Osteoblast (primary cell): Measurements from ENCODE around the gene ASB18. TPM values are rescaled to one million over a fixed set of nuclear protein-coding genes. Genes with fewer than 3 reads are reported as not detected.
A peak's percentile ranks its signal among the peaks of the same experiment; 100 is the strongest.

Experiments used
- DNase-seq: peaks from one replicate; pipeline ENCODE4 v3.0.0; 2011; ENCODE audit warnings: low spot score, mixed read lengths; ENCODE audit not compliant: insufficient read length; ENCODE audit errors: missing footprints
- H2AFZ ChIP-seq: 2 replicates; pipeline ENCODE4 v1.6.0; 2011; ENCODE audit warnings: mild to moderate bottlenecking, low read length
- H3K27ac ChIP-seq: 2 replicates; pipeline ENCODE4 v1.5.1; 2011; ENCODE audit warnings: mild to moderate bottlenecking, low read depth, low read length, moderate library complexity
- H3K27me3 ChIP-seq: 2 replicates; pipeline ENCODE4 v1.6.0; 2012; ENCODE audit warnings: mild to moderate bottlenecking, control low read depth, inconsistent platforms, low read length, moderate library complexity; ENCODE audit not compliant: insufficient read depth
- H3K36me3 ChIP-seq: 2 replicates; pipeline ENCODE4 v1.5.1; 2011; ENCODE audit warnings: mild to moderate bottlenecking, low read length, control low read depth, moderate library complexity; ENCODE audit not compliant: insufficient read depth
- H3K4me1 ChIP-seq: 2 replicates; pipeline ENCODE4 v1.5.1; 2011; ENCODE audit warnings: mild to moderate bottlenecking, low read length, control low read depth, moderate library complexity; ENCODE audit not compliant: insufficient read depth
- H3K4me2 ChIP-seq: 2 replicates; pipeline ENCODE4 v1.6.0; 2011; ENCODE audit warnings: mild to moderate bottlenecking, low read length; ENCODE audit not compliant: insufficient read depth
- H3K4me3 ChIP-seq: fragments of 200-600 bp; sonication (generic); 3 replicates; pipeline ENCODE4 v1.5.1; 2012; ENCODE audit warnings: mild to moderate bottlenecking, low read length, inconsistent platforms; ENCODE audit not compliant: insufficient read depth
- H3K79me2 ChIP-seq: 2 replicates; pipeline ENCODE4 v1.6.0; 2012; ENCODE audit warnings: mild to moderate bottlenecking, low read length, control low read depth, inconsistent platforms; ENCODE audit not compliant: insufficient read depth
- H3K9me3 ChIP-seq: 2 replicates; pipeline ENCODE4 v1.5.1; 2011; ENCODE audit warnings: low read depth, low read length, control low read depth
- H4K20me1 ChIP-seq: 2 replicates; pipeline ENCODE4 v1.6.0; 2012; ENCODE audit warnings: mild to moderate bottlenecking, low read length, control low read depth; ENCODE audit not compliant: insufficient read depth
- total RNA-seq: library from RNA; depleted of rRNA; stranded (reverse); fragments of >200 nt; gene quantifications from 2 replicates; pipeline ENCODE4 v1.2.3, GENCODE V29; 2012
- TF ChIP-seq, protein P1 (sequence below): IDR thresholded peaks from 2 replicates; pipeline ENCODE4 v1.5.1; 2011; ENCODE audit warnings: mild to moderate bottlenecking, low read depth, low read length, moderate library complexity; ENCODE audit errors: extremely low read depth

Gene ASB18
- total RNA-seq, 1 donor: not detected

DNA sequence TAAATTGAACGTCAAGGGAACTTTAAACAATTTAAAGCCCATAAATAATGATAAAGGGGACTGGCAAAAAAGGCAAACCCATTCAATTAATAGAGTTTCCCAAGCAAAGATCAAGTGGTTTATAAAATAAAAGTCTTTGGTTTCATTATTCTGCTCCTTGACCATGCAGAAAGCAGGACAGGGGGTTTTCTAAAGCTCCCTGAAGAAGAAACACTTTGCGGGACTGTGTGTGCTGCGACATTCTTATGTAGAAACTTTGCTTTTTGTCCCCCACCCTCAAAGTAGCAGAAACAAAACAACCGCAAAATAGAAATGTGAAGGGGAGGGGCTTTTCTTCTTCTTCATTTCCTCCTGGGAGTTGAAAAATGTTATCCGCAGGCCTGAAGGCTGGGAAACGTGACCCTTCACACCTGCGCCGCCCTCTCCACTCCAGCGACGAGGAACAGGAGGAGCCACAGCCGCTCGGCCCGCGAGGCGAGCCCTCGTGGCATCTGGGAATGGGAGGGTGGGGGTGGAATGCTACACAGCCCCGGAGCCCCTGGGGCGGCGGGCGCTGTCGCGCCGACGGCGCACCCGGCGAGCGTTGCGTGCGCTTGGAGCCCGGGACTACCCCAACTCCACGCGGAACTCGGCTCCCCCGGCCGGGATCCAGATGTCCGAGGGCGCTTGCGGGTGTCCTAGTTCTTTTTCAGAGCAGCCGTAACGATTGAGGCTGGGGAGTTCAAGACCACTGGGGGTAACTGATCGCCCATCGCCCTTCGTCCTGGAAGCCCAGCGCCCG is 91.8 kb downstream of the ASB18 start:
- Histone ChIP-seq H3K27ac (no peak overlapping the region), H3K4me2 (no peak overlapping the region), H3K9me3 (no peaks in the 10 kb centered on the region), H3K36me3 (no peaks in the 10 kb centered on the region), H3K27me3 (peaks cover 72% of the 10 kb centered on the region), H2AFZ (no peak overlapping the region), H3K4me3 (no peak overlapping the region), H4K20me1 (no peaks in the 10 kb centered on the region), H3K79me2 (no peaks in the 10 kb centered on the region), H3K4me1 (no peaks in the 10 kb centered on the region)
- TF ChIP-seq, protein P1, sequence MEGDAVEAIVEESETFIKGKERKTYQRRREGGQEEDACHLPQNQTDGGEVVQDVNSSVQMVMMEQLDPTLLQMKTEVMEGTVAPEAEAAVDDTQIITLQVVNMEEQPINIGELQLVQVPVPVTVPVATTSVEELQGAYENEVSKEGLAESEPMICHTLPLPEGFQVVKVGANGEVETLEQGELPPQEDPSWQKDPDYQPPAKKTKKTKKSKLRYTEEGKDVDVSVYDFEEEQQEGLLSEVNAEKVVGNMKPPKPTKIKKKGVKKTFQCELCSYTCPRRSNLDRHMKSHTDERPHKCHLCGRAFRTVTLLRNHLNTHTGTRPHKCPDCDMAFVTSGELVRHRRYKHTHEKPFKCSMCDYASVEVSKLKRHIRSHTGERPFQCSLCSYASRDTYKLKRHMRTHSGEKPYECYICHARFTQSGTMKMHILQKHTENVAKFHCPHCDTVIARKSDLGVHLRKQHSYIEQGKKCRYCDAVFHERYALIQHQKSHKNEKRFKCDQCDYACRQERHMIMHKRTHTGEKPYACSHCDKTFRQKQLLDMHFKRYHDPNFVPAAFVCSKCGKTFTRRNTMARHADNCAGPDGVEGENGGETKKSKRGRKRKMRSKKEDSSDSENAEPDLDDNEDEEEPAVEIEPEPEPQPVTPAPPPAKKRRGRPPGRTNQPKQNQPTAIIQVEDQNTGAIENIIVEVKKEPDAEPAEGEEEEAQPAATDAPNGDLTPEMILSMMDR: no peak
- DNase-seq: peak; percentile 80

DNA sequence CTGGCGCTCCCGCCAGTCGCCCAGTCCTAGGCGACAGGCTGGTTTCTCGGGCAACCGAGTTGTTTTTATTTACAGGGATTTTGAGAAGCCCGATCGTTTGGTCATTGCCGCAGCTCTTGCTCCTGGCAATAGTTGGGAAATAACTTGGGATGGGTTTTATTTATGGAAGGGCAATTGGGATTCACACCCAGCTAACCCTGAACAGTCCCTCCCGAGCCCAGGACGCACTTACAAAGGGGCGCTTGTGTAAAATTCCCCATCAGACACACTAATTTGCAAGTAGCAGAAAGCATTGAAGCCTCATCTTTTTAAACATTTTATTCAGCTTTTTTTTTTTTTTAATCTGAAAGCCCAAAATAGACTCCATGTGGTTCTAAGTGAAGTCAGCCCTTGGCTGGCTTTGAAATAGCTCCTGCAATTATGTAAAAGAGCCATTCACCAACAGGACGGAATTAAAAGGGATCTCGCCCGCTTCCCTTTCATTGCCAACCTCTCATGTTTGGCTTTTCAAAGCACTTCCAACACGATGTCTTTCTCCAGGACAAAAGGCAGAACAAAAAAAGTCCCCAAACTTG is 92.4 kb downstream of the ASB18 start:
- no peaks in the 10 kb centered on the region for H3K9me3 ChIP-seq
- no peaks in the 10 kb centered on the region for H3K36me3 ChIP-seq
- H3K4me2 ChIP-seq: no peak overlapping the region
- peaks cover 2% of the 10 kb centered on the region for H4K20me1 ChIP-seq
- peak; percentile 81 for DNase-seq
- no peaks in the 10 kb centered on the region for H3K79me2 ChIP-seq
- no peak overlapping the region for H2AFZ ChIP-seq
- H3K4me3 ChIP-seq: no peak overlapping the region
- H3K4me1 ChIP-seq: no peaks in the 10 kb centered on the region
- peaks cover 76% of the 10 kb centered on the region for H3K27me3 ChIP-seq
- H3K27ac ChIP-seq: no peak overlapping the region
- TF ChIP-seq, protein P1: no peak

DNA sequence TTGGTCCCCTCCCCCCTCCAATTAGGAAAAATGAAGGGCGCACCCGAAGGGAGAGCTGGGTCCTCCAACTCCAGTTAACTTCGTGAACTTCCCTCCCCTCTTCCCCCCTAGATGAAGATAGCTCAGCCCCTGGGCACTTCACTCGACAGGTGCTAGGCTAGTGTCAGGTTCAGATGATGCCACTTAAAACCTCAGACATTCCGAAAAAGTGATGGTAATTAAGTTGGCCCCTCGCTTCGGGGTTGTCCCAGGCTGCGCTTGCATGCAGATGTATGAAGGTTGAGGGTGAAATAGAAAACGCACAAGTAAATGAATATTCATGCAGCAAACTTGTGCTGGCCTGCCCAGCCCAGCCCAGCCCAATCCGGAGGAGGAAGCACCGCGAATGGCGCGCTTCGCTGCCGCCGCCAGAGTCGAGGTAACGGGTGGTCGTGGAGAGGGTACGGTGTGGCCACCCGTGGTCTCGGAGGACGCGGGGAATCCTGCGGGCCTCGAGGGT is 93.0 kb downstream of the ASB18 start:
- no peaks in the 10 kb centered on the region for H3K36me3 ChIP-seq
- no peaks in the 10 kb centered on the region for H3K4me1 ChIP-seq
- TF ChIP-seq, protein P1: no peak
- no peak overlapping the region for H3K4me2 ChIP-seq
- peaks cover 2% of the 10 kb centered on the region for H4K20me1 ChIP-seq
- no peak overlapping the region for H3K4me3 ChIP-seq
- H3K27me3 ChIP-seq: peaks cover 82% of the 10 kb centered on the region
- DNase-seq: peak; percentile 81
- no peaks in the 10 kb centered on the region for H3K9me3 ChIP-seq
- no peak overlapping the region for H2AFZ ChIP-seq
- no peaks in the 10 kb centered on the region for H3K79me2 ChIP-seq
- H3K27ac ChIP-seq: no peak overlapping the region

DNA sequence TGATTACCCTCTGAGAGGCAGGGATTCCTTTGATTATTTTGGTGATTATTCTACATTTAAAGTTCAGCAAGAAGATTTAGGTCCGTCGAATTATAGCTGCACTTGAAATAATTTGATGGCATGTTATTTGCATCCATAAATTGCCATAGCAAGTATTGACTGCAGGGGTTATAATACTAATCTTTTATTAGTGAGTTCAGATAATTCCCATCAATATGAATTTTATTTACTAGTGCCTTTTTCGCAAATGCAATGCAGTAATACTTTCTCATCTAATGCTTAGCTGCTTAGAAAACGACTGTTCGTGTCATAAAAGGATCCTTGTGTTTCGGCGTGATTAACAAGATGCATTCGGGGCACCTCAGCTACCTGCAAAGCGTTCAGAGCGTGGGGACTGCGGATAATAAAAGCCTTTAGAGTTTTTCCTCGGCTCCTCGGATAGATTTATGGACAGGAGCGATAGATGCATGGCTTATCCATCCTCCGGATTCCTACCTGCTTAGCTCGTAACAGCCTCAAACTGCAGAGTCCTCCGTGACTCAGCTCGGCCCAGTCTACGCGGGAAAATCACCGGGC is 93.5 kb downstream of the ASB18 start:
- H3K36me3 ChIP-seq: no peaks in the 10 kb centered on the region
- H2AFZ ChIP-seq: no peak overlapping the region
- peaks cover 2% of the 10 kb centered on the region for H4K20me1 ChIP-seq
- peak; percentile 69 for DNase-seq
- no peak overlapping the region for H3K27ac ChIP-seq
- no peaks in the 10 kb centered on the region for H3K9me3 ChIP-seq
- no peak overlapping the region for H3K4me3 ChIP-seq
- H3K27me3 ChIP-seq: peaks cover 87% of the 10 kb centered on the region
- H3K4me1 ChIP-seq: no peaks in the 10 kb centered on the region
- H3K79me2 ChIP-seq: no peaks in the 10 kb centered on the region
- TF ChIP-seq, protein P1: no peak
- no peak overlapping the region for H3K4me2 ChIP-seq
